ENCODE data around the gene KRT78. TPM values are rescaled to one million over a fixed set of nuclear protein-coding genes. Genes with fewer than 3 reads are reported as not detected.
A peak's percentile ranks its signal among the peaks of the same experiment; 100 is the strongest.

Gene KRT78
- total RNA-seq, 1 experiment from 2014 or later = not detected

DNA sequence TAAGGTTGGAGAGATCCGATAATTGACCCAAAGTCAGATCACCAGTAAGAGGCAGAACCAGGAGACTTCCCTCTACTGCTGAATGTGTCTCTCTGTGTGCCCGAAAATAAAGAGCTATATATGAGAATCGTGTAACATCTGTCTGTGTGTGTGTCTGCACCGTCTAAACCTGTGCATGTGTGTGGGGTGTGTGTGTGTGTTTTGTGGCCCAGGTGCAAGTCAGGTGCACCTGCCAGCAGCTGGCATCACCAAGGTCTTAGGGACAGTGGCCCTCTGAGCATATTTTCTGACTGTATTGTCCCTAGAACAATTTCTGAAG is 24.7 kb upstream of the KRT78 start (continued):
- TF ChIP-seq ZNF281 (CRISPR knock-in tag; IDR thresholded peaks at IDR 0.05) = no peak

DNA sequence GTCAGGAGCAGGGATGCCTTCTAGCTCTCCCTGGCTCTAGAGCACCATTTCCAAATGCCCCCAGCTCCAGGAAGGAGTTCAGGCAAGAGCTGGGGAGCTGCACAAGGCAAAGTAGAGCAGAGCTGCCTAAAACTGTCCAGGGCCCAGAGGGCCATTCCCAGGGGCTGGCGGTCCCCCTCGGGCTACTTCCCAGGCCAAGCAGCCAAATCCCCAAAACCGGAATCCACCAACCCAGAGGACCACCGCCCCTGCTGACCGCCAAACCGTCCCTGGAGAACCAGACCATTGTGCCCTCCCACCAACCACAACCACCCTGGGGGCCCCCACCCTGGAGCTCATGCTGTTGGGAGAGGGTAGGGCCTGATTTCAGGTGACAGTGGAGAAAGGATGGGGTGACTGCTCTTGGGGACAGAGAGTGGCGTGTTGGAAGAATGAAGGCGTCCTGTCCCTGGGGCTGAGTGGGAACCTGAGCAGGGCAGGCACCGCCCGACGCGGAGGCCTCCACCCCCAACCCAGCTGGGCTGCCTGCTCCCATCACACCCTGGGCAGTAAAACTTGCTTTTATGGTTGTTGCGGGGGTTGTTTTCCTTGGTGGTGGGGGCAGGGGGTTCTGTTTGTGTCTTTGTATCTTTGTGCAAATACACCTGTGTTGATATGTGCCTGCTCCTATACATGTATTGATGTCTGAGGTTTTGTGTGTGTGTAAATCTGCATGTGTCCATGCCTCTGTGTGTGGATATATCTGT is 24.0 kb upstream of the KRT78 start:
- H3K36me3 Mint-ChIP-seq = no peaks in the 10 kb centered on the region
- H3K4me3 Mint-ChIP-seq = peak overlapping the region; percentile 64
- ChIA-PET CTCF (interaction anchor here (1.0 to 2.9 kb wide), 5 partner anchors 108 to 651 kb away, joined by 3 to 12 read pairs (median 3); no protein-coding TSS in a partner anchor), POLR2A (no interaction called here)
- TF ChIP-seq TEAD4 (CRISPR knock-in tag; IDR thresholded peaks at IDR 0.05) (no peak), CREB1 (CRISPR knock-in tag; IDR thresholded peaks at IDR 0.05) (no peak), TEAD1 (CRISPR knock-in tag; IDR thresholded peaks at IDR 0.05) (no peak), PRDM15 (CRISPR knock-in tag; IDR thresholded peaks at IDR 0.05) (no peak), HMGA2 (CRISPR knock-in tag; IDR thresholded peaks at IDR 0.05) (no peak), ZNF416 (CRISPR knock-in tag; IDR thresholded peaks at IDR 0.05) (no peak), FOXP1 (CRISPR knock-in tag; IDR thresholded peaks at IDR 0.05; ENCODE audit: borderline replicate concordance) (no peak), IRF1 (CRISPR knock-in tag; IDR thresholded peaks at IDR 0.05) (no peak), NFE2L1 (CRISPR knock-in tag; IDR thresholded peaks at IDR 0.05) (no peak), ZNF532 (CRISPR knock-in tag; IDR thresholded peaks at IDR 0.05; ENCODE audit: borderline replicate concordance) (no peak), NFYB (CRISPR knock-in tag; conservative IDR thresholded peaks at IDR 0.05; ENCODE audit: low read depth) (no peak), FOXK1 (CRISPR knock-in tag; IDR thresholded peaks at IDR 0.05) (no peak), GABPB1 (CRISPR knock-in tag; IDR thresholded peaks at IDR 0.05) (no peak), JAZF1 (CRISPR knock-in tag; IDR thresholded peaks at IDR 0.05) (no peak), ZNF138 (CRISPR knock-in tag; conservative IDR thresholded peaks at IDR 0.05) (no peak), ELF4 (CRISPR knock-in tag; IDR thresholded peaks at IDR 0.05; ENCODE audit: low read depth) (no peak), GRHL2 (CRISPR knock-in tag; IDR thresholded peaks at IDR 0.05; ENCODE audit: insufficient replicate concordance, severe bottlenecking) (no peak)
- TF ChIP-seq, protein P1, sequence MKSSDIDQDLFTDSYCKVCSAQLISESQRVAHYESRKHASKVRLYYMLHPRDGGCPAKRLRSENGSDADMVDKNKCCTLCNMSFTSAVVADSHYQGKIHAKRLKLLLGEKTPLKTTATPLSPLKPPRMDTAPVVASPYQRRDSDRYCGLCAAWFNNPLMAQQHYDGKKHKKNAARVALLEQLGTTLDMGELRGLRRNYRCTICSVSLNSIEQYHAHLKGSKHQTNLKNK (CRISPR knock-in tag; IDR thresholded peaks at IDR 0.05) = no peak
- TF ChIP-seq, protein P2, sequence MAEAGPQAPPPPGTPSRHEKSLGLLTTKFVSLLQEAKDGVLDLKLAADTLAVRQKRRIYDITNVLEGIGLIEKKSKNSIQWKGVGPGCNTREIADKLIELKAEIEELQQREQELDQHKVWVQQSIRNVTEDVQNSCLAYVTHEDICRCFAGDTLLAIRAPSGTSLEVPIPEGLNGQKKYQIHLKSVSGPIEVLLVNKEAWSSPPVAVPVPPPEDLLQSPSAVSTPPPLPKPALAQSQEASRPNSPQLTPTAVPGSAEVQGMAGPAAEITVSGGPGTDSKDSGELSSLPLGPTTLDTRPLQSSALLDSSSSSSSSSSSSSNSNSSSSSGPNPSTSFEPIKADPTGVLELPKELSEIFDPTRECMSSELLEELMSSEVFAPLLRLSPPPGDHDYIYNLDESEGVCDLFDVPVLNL (CRISPR knock-in tag; IDR thresholded peaks at IDR 0.05; ENCODE audit: borderline replicate concordance, low read depth) = no peak
- TF ChIP-seq, protein P3, sequence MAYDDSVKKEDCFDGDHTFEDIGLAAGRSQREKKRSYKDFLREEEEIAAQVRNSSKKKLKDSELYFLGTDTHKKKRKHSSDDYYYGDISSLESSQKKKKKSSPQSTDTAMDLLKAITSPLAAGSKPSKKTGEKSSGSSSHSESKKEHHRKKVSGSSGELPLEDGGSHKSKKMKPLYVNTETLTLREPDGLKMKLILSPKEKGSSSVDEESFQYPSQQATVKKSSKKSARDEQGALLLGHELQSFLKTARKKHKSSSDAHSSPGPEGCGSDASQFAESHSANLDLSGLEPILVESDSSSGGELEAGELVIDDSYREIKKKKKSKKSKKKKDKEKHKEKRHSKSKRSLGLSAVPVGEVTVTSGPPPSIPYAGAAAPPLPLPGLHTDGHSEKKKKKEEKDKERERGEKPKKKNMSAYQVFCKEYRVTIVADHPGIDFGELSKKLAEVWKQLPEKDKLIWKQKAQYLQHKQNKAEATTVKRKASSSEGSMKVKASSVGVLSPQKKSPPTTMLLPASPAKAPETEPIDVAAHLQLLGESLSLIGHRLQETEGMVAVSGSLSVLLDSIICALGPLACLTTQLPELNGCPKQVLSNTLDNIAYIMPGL (CRISPR knock-in tag; IDR thresholded peaks at IDR 0.05) = no peak
- no peak for ATAC-seq
- DNase-seq (ENCODE audit: low spot score) = no peak
- H3K9me3 Mint-ChIP-seq = no peaks in the 10 kb centered on the region
- peaks cover 26% of the 10 kb centered on the region for H3K27me3 Mint-ChIP-seq (ENCODE audit: low read depth)
- H3K27ac Mint-ChIP-seq = no peak overlapping the region
- H3K4me1 Mint-ChIP-seq = peaks cover 16% of the 10 kb centered on the region

Data from WTC11 (cell line).